Testis (tissue), 2 donors: ENCODE measurements around the gene SLC25A30.

Source experiments
- POLR2A ChIP-seq: fragments of 450-650 bp; IDR thresholded peaks from one replicate; pipeline ENCODE4 v1.6.1; 2017; ENCODE audit warnings: antibody characterized with exemption, mild to moderate bottlenecking, moderate library complexity
- TF ChIP-seq, protein P1 (sequence below), 3 experiments: fragments of 450-650 bp in 2 of 3; fragments of 200-600 bp in 1 of 3; sonication (generic) in 1 of 3; IDR thresholded peaks; one replicate each; pipeline ENCODE4 v1.5.1; 2016 to 2019; ENCODE audit warnings: antibody characterized with exemption in 3 of 3, mild to moderate bottlenecking in 2 of 3, moderate library complexity in 1 of 3

DNA sequence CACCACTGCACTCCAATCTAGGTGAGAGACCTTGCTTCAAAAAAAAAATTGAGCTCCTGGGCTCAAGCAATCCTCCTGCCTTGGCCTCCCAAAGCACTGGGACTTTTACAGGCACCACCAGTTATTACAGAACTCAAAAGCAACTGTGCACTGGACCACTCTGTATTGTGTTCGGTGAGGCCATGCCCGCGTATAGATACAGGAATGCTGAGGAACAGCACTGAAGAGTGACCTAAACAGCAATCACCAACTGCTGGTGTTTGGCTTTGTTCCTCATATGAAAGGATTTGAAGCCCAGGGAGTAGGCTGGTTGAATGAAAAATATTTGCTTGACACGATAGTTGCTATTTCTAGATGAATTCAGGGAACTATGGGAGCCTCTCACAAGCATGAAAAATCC, 29.5 kb downstream of the SLC25A30 start:
- TF ChIP-seq, protein P1, sequence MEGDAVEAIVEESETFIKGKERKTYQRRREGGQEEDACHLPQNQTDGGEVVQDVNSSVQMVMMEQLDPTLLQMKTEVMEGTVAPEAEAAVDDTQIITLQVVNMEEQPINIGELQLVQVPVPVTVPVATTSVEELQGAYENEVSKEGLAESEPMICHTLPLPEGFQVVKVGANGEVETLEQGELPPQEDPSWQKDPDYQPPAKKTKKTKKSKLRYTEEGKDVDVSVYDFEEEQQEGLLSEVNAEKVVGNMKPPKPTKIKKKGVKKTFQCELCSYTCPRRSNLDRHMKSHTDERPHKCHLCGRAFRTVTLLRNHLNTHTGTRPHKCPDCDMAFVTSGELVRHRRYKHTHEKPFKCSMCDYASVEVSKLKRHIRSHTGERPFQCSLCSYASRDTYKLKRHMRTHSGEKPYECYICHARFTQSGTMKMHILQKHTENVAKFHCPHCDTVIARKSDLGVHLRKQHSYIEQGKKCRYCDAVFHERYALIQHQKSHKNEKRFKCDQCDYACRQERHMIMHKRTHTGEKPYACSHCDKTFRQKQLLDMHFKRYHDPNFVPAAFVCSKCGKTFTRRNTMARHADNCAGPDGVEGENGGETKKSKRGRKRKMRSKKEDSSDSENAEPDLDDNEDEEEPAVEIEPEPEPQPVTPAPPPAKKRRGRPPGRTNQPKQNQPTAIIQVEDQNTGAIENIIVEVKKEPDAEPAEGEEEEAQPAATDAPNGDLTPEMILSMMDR (IDR thresholded peaks at IDR 0.05), result no peak
- TF ChIP-seq POLR2A, result no peak
